Measurements from ENCODE around the gene GGCX. TPM values are rescaled to one million over a fixed set of nuclear protein-coding genes. Genes with fewer than 3 reads are reported as not detected.
"Not testable (repeated sequence)": the region's sequence is repeated elsewhere in the genome, so short reads cannot be mapped to it uniquely, and the experiment has no call there.

Gene GGCX
- total RNA-seq, 1 donor from 2014 or later, result 22.4 TPM

DNA sequence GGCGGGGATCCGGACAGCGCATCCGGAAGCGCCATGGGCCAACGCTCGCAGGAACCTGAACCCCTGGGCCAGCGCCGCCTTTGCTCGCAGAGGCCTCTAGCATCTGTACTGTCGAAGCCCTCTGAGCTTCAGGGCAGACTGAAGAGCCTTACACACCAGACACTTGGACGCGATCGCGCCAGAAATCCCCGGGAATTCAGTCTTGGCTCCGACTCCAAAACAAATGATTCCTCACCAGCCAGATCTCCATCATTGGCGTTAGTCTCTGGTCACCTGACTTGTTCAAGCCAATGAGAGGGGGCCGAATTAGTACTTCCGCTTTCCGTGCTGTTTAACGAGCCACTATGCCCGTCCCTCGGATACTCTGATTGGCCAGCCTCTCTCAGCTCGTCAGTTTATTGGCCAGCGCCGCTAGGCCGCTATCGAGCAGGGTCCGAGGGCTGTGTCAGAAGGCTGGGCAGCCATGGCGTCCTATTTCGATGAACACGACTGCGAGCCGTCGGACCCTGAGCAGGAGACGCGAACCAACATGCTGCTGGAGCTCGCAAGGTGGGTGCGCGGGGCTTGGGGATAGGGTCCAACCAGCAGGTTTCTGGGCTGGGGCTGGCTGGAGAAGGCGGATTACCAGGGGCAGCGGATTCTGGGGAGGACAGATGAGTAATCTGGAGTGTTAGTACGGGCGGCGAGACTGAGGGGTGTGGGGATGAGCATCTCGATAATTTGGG lies 34.2 kb upstream of the GGCX start, which contains the start of gene RNF181:
Gene RNF181, plus strand, starts transcription at position 445 of the 725 bp plus-strand sequence. Its CDS starts 19 bp downstream, at position 464.
- DNase-seq (ENCODE audit: low spot score in 2 of 2) (peak; percentile 91 to 96), FAIRE-seq (peak; percentile 96)

GRCh38 chr2:85594715-85595300 lies 33.5 kb upstream of the GGCX start:
- DNase-seq (ENCODE audit: low spot score in 2 of 2) (no peak), FAIRE-seq (no peak)

- FAIRE-seq, result no peak
These were observed 31.7 kb upstream of the GGCX start for GRCh38 chr2:85593023-85593422.

GRCh38 chr2:85592299-85592698 lies 31.0 kb upstream of the GGCX start:
- FAIRE-seq; DNase-seq (ENCODE audit: low spot score in 2 of 2): not testable (repeated sequence)

More at GRCh38 chr2:85593023-85593422, 31.7 kb upstream of the GGCX start:
- DNase-seq (ENCODE audit: low spot score in 2 of 2), result no peak

- no peak for FAIRE-seq
These were observed 30.3 kb upstream of the GGCX start for GRCh38 chr2:85591563-85591962.

GRCh38 chr2:85590950-85591349 lies 29.7 kb upstream of the GGCX start:
- no peak for FAIRE-seq

More at GRCh38 chr2:85591563-85591962, 30.3 kb upstream of the GGCX start:
- no peak for DNase-seq (ENCODE audit: low spot score in 2 of 2)

GRCh38 chr2:85589982-85590791 lies 28.9 kb upstream of the GGCX start:
- no peak for FAIRE-seq

More at GRCh38 chr2:85590950-85591349, 29.7 kb upstream of the GGCX start:
- DNase-seq (ENCODE audit: low spot score in 2 of 2), result no peak

GRCh38 chr2:85589181-85589580 lies 27.9 kb upstream of the GGCX start:
- no peak for FAIRE-seq

More at GRCh38 chr2:85589982-85590791, 28.9 kb upstream of the GGCX start:
- peak in 1 of 2 donors; percentile 37 for DNase-seq (ENCODE audit: low spot score in 2 of 2)

GRCh38 chr2:85588645-85589044 lies 27.4 kb upstream of the GGCX start:
- DNase-seq (ENCODE audit: low spot score in 2 of 2), result no peak
- FAIRE-seq, result no peak

More at GRCh38 chr2:85589181-85589580, 27.9 kb upstream of the GGCX start:
- no peak for DNase-seq (ENCODE audit: low spot score in 2 of 2)

DNA sequence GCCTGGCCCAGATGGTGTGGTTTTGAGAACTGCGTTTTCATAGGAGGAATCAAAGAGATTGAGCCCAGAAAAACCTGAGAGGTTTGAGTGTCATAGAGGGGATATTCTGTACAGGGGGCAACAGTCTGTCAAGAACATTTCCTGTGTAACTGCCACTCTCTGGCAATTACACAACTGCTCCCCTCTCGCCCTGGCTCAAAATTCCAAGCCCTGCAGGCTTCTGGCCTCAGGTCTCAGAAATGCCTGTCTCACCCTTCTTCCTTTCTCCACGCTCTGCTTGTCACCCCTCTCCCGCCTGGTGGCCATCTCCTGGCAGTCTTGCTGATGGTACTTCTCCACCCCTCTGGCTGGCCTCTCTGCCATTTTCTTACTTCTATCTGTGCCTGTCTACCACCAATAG lies 26.9 kb upstream of the GGCX start:
- FAIRE-seq (no peak), DNase-seq (ENCODE audit: low spot score in 2 of 2) (no peak)

GRCh38 chr2:85585781-85586105 lies 24.4 kb upstream of the GGCX start:
- no peak for FAIRE-seq
- DNase-seq (ENCODE audit: low spot score in 2 of 2), result peak in 1 of 2 donors; percentile 55

- peak in 1 of 2 donors; percentile 39 for DNase-seq (ENCODE audit: low spot score in 2 of 2)
- no peak for FAIRE-seq
These were observed 23.8 kb upstream of the GGCX start for GRCh38 chr2:85584857-85585780.

DNA sequence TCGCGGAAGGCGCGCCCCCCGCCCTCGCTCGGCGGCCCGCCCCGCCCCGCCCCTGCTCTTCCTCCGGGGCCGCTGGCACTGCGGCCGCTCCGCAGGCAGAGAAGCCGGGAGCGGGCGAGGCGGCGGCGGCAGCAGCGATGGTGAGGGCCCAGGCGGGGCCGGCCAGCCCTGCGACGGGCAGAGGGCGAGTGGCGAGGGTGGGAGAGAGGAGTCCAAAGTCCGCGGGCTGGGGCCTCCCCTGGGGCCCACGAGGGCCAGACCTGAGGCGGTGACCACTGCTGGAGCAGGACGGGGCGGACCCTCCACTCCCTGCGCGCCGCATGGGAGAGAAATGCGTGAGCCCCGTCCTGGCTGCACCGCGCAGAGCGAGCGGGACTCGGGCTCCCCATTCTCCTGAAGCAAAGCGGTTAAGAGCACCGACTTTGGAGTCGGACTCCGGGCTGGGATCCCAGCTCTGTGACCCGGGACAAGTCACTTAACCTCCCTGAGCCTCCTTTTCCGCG lies 23.1 kb upstream of the GGCX start, which contains the start of gene VAMP5:
Gene VAMP5, plus strand, starts transcription at position 78 of the 503 bp plus-strand sequence. Its CDS starts 60 bp downstream, at position 138.
- peak; percentile 49 to 62 for DNase-seq (ENCODE audit: low spot score in 2 of 2)
- FAIRE-seq, result no peak

DNA sequence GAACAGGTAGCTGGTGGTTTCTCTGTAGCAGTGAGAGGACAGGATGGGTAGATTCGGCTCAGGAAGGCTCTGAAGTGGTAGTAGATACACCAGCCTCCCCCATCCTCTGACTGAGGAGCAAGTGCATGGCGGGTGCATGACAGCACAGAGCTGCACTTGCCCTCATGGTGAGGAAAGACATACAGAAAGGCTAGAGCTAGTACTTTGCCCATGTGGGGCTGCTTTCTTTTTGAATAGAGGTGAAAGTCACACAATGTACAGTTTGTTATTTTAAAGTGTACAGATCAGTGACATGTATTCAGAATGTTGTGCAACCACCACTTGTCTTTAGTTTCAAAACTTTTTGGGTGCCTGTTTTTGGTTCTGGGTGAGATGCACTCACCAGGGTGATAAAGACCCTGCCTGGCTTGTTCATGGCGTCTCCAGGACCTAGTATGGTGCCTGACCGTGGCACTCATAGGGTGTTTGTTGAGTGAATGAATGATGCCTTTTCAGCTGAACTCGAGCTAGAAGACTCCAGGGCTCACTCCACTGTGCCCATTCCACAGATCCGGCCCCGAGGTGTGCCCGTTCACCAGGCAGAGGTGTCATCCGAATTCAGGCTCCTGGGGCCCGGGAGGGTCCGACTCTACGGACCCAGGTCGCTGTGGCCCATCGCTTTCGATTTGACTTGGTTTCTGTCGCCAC lies 22.5 kb upstream of the GGCX start:
- no peak for FAIRE-seq

GRCh38 chr2:85582492-85582891 lies 21.2 kb upstream of the GGCX start:
- no peak for FAIRE-seq
- DNase-seq (ENCODE audit: low spot score in 2 of 2), result no peak

More for the DNA sequence above, 22.5 kb upstream of the GGCX start:
- no peak for DNase-seq (ENCODE audit: low spot score in 2 of 2)

DNA sequence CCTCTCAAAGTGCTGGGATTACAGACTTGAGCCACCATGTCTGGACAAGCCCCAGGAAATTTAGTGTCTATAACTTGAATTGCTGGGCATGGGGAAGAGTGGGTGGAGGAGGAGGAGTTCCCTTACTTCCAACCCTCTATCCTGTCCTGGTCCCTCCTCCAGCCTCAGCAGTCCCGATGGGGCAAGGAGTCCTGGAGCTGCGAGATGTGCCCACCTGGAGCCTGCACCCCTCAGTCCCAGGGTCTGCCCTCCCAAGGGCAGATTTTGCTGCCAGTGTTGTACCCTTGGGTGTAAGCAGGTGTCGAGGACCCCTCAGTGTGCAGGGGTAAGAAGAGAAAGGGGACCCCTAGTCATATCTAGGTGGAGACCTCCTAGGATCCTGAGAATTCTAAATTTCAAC lies 18.9 kb upstream of the GGCX start:
- FAIRE-seq, result no peak
- DNase-seq (ENCODE audit: low spot score in 2 of 2), result no peak

DNA sequence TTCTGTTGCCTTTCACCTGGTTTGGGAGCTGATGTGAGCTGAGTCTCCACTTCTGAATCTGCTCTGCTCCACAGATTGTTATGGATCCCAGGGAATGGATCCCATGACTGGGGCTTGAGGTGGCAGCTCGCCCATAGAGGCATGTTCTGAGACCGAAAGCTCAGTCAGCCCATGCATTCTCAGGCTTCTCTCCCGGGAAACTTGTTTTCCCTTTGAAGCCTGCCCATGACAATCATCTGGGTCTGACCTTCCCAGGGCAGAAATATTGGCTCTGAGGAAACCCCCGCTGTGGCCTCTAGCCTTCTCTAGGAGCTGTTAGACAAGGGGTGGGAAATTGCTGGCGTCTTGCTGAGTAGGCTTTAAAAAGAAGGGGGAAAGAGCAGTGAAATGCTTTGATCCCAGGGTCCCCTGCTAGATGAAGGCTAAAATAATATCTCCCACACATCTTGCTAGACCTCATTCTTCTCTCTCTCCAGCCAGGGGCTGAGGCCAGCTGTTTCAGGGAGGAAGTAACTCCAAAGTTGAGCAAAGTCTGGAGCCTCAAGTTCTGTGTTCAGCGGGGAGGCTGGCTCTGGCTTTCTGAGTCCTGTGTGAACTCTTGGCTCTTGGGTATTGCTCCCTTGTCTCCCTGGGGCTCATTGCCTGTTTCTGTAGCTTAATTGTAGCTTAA lies 18.1 kb upstream of the GGCX start:
- DNase-seq (ENCODE audit: low spot score in 2 of 2) (peak; percentile 34 to 49), FAIRE-seq (no peak)
